GM19238 (cell line): ENCODE results near the gene PFKFB2.
"Not testable (repeated sequence)": the region's sequence is repeated elsewhere in the genome, so short reads cannot be mapped to it uniquely, and the experiment has no call there.

ENCODE experiments used
- DNase-seq: peaks from one replicate; pipeline ENCODE4 v3.0.0; 2011; ENCODE audit warnings: low spot score; ENCODE audit not compliant: insufficient read length

PFKFB2 gene

GRCh38 chr1:207039380-207040180 is 13.5 kb upstream of the PFKFB2 start:
- no peak for DNase-seq

GRCh38 chr1:207040181-207040533 is 12.9 kb upstream of the PFKFB2 start:
- no peak for DNase-seq

- not testable (repeated sequence) for DNase-seq
Measured at GRCh38 chr1:207041397-207041796, 11.7 kb upstream of the PFKFB2 start.

- no peak for DNase-seq
Measured at GRCh38 chr1:207045453-207045852, 7.6 kb upstream of the PFKFB2 start.

GRCh38 chr1:207047505-207047904 is 5.6 kb upstream of the PFKFB2 start:
- no peak for DNase-seq

GRCh38 chr1:207048041-207048440 is 5.0 kb upstream of the PFKFB2 start:
- DNase-seq = no peak

GRCh38 chr1:207049054-207049453 is 4.0 kb upstream of the PFKFB2 start:
- DNase-seq = no peak

- no peak for DNase-seq
Measured at GRCh38 chr1:207049514-207049913, 3.6 kb upstream of the PFKFB2 start.

- DNase-seq = peak; percentile 29
Measured at GRCh38 chr1:207049974-207050391, 3.1 kb upstream of the PFKFB2 start.

GRCh38 chr1:207050480-207051190 is 2.4 kb upstream of the PFKFB2 start:
- peak; percentile 70 for DNase-seq

GRCh38 chr1:207051191-207051943 is 1.7 kb upstream of the PFKFB2 start, which contains the start of gene YOD1:
TSS of gene YOD1 (minus strand) at chr1:207051208. CDS start at chr1:207051030, 178 bp downstream.
- no peak for DNase-seq

GRCh38 chr1:207054491-207054890 is 1.4 kb downstream of the PFKFB2 start:
- DNase-seq = no peak

- no peak for DNase-seq
Measured at GRCh38 chr1:207055386-207056001, 2.4 kb downstream of the PFKFB2 start.

- DNase-seq = no peak
Measured at GRCh38 chr1:207056673-207057072, 3.6 kb downstream of the PFKFB2 start.

- DNase-seq = no peak
Measured at GRCh38 chr1:207058252-207058651, 5.2 kb downstream of the PFKFB2 start.

- DNase-seq = no peak
Measured at GRCh38 chr1:207058878-207059867, 6.1 kb downstream of the PFKFB2 start.

GRCh38 chr1:207059881-207060280 is 6.8 kb downstream of the PFKFB2 start:
- DNase-seq = no peak

GRCh38 chr1:207060596-207060995 is 7.5 kb downstream of the PFKFB2 start:
- no peak for DNase-seq

GRCh38 chr1:207062058-207062457 is 9.0 kb downstream of the PFKFB2 start:
- DNase-seq = no peak

- no peak for DNase-seq
Measured at GRCh38 chr1:207063014-207063413, 9.9 kb downstream of the PFKFB2 start.
